ENCODE data around the gene MUC5AC. TPM values are rescaled to one million over a fixed set of nuclear protein-coding genes. Genes with fewer than 3 reads are reported as not detected.

The MUC5AC gene
- total RNA-seq, 4 donors from 2014 or later = not detected

DNA sequence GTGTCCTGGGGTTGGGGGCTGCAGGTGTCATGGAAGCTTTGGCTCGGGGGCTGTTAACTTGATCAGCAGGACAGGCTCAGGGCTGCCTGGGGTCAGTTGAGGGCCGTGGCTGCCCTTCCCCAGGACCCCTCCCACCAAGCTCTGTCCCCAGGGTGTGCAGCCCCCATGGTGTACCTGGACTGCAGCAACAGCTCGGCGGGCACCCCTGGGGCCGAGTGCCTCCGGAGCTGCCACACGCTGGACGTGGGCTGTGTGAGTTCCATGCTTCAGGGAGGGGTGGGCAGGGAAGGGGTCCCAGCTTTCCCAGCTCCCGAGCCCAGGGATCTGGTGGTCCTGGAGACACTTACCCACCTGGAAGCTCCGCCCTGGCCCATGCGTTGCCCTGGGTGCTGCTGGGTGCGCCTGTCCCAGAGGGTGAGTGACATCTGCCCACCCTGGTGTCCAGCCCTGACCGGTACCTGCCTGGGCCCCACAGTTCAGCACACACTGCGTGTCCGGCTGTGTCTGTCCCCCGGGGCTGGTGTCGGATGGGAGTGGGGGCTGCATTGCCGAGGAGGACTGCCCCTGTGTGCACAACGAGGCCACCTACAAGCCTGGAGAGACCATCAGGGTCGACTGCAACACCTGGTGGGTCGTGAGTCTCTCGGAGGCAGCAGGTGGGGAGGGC, 76.4 kb downstream of the MUC5AC start:
- H3K27ac ChIP-seq = no peak overlapping the region
- intact Hi-C loops (cut with DNase I) = no loop called here
- no peaks in the 10 kb centered on the region for H3K27me3 ChIP-seq
- TF ChIP-seq POLR2A (IDR thresholded peaks at IDR 0.05) = no peak
- TF ChIP-seq, protein P1, sequence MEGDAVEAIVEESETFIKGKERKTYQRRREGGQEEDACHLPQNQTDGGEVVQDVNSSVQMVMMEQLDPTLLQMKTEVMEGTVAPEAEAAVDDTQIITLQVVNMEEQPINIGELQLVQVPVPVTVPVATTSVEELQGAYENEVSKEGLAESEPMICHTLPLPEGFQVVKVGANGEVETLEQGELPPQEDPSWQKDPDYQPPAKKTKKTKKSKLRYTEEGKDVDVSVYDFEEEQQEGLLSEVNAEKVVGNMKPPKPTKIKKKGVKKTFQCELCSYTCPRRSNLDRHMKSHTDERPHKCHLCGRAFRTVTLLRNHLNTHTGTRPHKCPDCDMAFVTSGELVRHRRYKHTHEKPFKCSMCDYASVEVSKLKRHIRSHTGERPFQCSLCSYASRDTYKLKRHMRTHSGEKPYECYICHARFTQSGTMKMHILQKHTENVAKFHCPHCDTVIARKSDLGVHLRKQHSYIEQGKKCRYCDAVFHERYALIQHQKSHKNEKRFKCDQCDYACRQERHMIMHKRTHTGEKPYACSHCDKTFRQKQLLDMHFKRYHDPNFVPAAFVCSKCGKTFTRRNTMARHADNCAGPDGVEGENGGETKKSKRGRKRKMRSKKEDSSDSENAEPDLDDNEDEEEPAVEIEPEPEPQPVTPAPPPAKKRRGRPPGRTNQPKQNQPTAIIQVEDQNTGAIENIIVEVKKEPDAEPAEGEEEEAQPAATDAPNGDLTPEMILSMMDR (IDR thresholded peaks at IDR 0.05) = no peak
- H3K4me3 ChIP-seq (replicated peaks in 1 of 3) = no peak overlapping the region
- no peak for DNase-seq
- H3K9me3 ChIP-seq = no peaks in the 10 kb centered on the region
- no CpG with 5 or more reads among the region's 22 CpGs for WGBS, 2 donors
- no peaks in the 10 kb centered on the region for H3K36me3 ChIP-seq
- H3K4me1 ChIP-seq = no peaks in the 10 kb centered on the region

DNA sequence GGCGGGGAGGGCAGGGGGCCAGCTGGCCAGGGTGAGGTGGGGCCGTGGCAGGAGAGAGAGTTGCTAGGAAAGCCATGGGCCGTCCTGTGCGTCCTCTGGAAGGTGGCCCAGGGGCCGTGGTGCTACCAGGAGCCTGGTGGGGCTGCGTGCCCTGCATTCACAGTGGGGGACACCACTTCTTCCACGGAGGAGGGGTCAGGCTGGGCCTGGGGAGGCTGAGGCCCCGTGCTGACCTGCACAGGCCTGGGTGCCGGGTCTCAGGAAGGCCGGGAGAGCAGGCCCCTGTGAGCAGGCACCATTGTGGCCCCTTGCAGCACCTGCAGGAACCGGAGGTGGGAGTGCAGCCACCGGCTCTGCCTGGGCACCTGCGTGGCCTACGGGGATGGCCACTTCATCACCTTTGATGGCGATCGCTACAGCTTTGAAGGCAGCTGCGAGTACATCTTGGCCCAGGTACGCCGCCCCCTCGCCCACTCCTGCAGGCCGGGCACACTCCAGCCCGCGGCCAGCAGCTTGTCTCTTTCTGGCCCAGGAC, 77.1 kb downstream of the MUC5AC start:
- intact Hi-C loops (cut with DNase I) = no loop called here
- H3K9me3 ChIP-seq = no peaks in the 10 kb centered on the region
- no peaks in the 10 kb centered on the region for H3K27me3 ChIP-seq
- no peak overlapping the region for H3K27ac ChIP-seq
- 84 to 91% methylated on average over 15 of the region's 23 CpGs for whole genome bisulfite sequencing, 2 donors
- H3K4me1 ChIP-seq = no peaks in the 10 kb centered on the region
- H3K4me3 ChIP-seq (replicated peaks in 1 of 3) = no peak overlapping the region
- no peaks in the 10 kb centered on the region for H3K36me3 ChIP-seq
- no peak for DNase-seq
- TF ChIP-seq, protein P1 (IDR thresholded peaks at IDR 0.05) = no peak
- no peak for TF ChIP-seq POLR2A (IDR thresholded peaks at IDR 0.05)

DNA sequence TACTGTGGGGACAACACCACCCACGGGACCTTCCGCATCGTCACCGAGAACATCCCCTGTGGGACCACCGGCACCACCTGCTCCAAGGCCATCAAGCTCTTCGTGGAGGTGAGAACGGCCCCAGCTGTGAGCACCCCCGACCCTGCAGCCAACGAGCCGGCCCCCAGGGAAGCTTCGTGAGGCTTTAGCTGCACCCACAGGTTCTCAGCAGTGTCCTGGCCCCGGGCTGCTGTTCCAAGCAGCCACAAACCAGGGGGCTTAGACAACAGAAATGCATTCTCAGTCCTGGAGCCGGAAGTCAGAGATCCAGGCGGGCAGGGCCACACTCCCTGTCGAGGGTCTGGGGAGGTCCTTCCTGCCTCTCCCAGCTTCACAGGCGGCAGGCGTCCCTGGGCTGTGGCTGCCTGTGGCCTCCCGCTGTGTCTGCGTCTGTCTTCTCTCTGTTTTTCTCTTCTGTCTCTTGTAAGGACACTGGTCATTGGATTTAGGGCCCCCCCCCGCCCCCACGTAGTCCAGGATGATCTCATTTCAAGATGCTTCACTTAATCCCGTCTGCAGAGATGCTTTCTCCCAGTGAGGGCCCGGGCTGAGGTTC, 77.7 kb downstream of the MUC5AC start:
- no peak overlapping the region for H3K27ac ChIP-seq
- no peaks in the 10 kb centered on the region for H3K4me1 ChIP-seq
- no peaks in the 10 kb centered on the region for H3K36me3 ChIP-seq
- no peaks in the 10 kb centered on the region for H3K27me3 ChIP-seq
- TF ChIP-seq, protein P1 (IDR thresholded peaks at IDR 0.05) = no peak
- TF ChIP-seq POLR2A (IDR thresholded peaks at IDR 0.05) = no peak
- no peaks in the 10 kb centered on the region for H3K9me3 ChIP-seq
- intact Hi-C loops (cut with DNase I) = no loop called here
- DNase-seq = no peak
- no peak overlapping the region for H3K4me3 ChIP-seq (replicated peaks in 1 of 3)
- WGBS, 2 donors = 68 to 78% methylated on average over 15 to 16 of the region's 23 CpGs

DNA sequence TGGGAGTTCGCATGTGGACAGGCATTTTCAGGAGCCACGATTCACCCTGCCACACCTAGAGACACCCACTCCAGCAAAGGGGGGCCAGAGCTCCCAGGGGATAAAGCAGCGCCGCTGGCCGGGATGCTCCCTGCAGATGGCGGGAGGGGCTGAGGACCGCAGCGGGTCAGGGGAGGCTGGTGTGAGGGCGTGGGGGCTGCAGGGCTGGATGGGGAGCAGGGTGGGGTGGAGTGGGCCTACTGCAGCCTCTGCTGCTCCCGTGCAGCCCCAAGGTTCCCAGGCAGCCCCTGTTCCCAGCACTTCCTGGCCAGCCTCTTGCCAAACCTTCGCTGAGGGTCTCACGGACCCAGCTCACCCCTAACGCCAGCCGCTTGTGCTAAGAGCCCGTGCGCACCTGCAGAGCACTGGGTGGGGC, 78.2 kb downstream of the MUC5AC start:
- Histone ChIP-seq H3K36me3 (no peaks in the 10 kb centered on the region), H3K4me1 (no peaks in the 10 kb centered on the region), H3K27ac (no peak overlapping the region), H3K4me3 (replicated peaks in 1 of 3) (no peak overlapping the region), H3K9me3 (no peaks in the 10 kb centered on the region), H3K27me3 (no peaks in the 10 kb centered on the region)
- intact Hi-C loops (cut with DNase I) = no loop called here
- TF ChIP-seq, protein P1 (IDR thresholded peaks at IDR 0.05) = no peak
- no peak for TF ChIP-seq POLR2A (IDR thresholded peaks at IDR 0.05)
- DNase-seq = no peak
- WGBS, 2 donors = 72 to 84% methylated on average over 13 to 16 of the region's 16 CpGs
